ENCODE measurements around the gene RBFOX1. TPM values are rescaled to one million over a fixed set of nuclear protein-coding genes. Genes with fewer than 3 reads are reported as not detected.

Gene RBFOX1
- total RNA-seq, 1 donor from 2014 or later, result 0.69 TPM

- H3K4me1 Mint-ChIP-seq (ENCODE audit: unreplicated experiment), result no peaks in the 10 kb centered on the region
- TF ChIP-seq CTCF (IDR thresholded peaks at IDR 0.05; ENCODE audit: unreplicated experiment), result no peak
- DNase-seq (ENCODE audit: low spot score), result no peak
- no peaks in the 10 kb centered on the region for H3K36me3 Mint-ChIP-seq (ENCODE audit: low read depth, unreplicated experiment)
- H3K4me3 Mint-ChIP-seq (ENCODE audit: unreplicated experiment), result no peak overlapping the region
- peaks cover 9% of the 10 kb centered on the region for H3K27me3 Mint-ChIP-seq (ENCODE audit: unreplicated experiment)
- peaks cover 16% of the 10 kb centered on the region for H3K9me3 Mint-ChIP-seq (ENCODE audit: unreplicated experiment)
- no peak overlapping the region for H3K27ac Mint-ChIP-seq (ENCODE audit: unreplicated experiment)
Measured at GRCh38 chr16:7336742-7337141, 4.1 kb downstream of the RBFOX1 start.

GRCh38 chr16:7338826-7339225 lies 6.2 kb downstream of the RBFOX1 start:
- no peak for TF ChIP-seq CTCF (IDR thresholded peaks at IDR 0.05; ENCODE audit: unreplicated experiment)
- no peak for DNase-seq (ENCODE audit: low spot score)
- Mint-ChIP-seq H3K4me3 (ENCODE audit: unreplicated experiment) (no peak overlapping the region), H3K36me3 (ENCODE audit: low read depth, unreplicated experiment) (peaks cover 10% of the 10 kb centered on the region), H3K27me3 (ENCODE audit: unreplicated experiment) (peaks cover 5% of the 10 kb centered on the region), H3K27ac (ENCODE audit: unreplicated experiment) (no peak overlapping the region), H3K9me3 (ENCODE audit: unreplicated experiment) (peaks cover 18% of the 10 kb centered on the region), H3K4me1 (ENCODE audit: unreplicated experiment) (no peaks in the 10 kb centered on the region)

GRCh38 chr16:7339700-7340099 lies 7.1 kb downstream of the RBFOX1 start:
- Mint-ChIP-seq H3K27me3 (ENCODE audit: unreplicated experiment) (peaks cover 5% of the 10 kb centered on the region), H3K27ac (ENCODE audit: unreplicated experiment) (no peak overlapping the region), H3K36me3 (ENCODE audit: low read depth, unreplicated experiment) (peaks cover 10% of the 10 kb centered on the region), H3K4me3 (ENCODE audit: unreplicated experiment) (no peak overlapping the region), H3K4me1 (ENCODE audit: unreplicated experiment) (no peaks in the 10 kb centered on the region), H3K9me3 (ENCODE audit: unreplicated experiment) (peaks cover 18% of the 10 kb centered on the region)
- DNase-seq (ENCODE audit: low spot score), result no peak
- TF ChIP-seq CTCF (IDR thresholded peaks at IDR 0.05; ENCODE audit: unreplicated experiment), result no peak

- peaks cover 10% of the 10 kb centered on the region for H3K36me3 Mint-ChIP-seq (ENCODE audit: low read depth, unreplicated experiment)
- H3K4me1 Mint-ChIP-seq (ENCODE audit: unreplicated experiment), result no peaks in the 10 kb centered on the region
- no peak overlapping the region for H3K27ac Mint-ChIP-seq (ENCODE audit: unreplicated experiment)
- H3K4me3 Mint-ChIP-seq (ENCODE audit: unreplicated experiment), result no peak overlapping the region
- DNase-seq (ENCODE audit: low spot score), result no peak
- no peak for TF ChIP-seq CTCF (IDR thresholded peaks at IDR 0.05; ENCODE audit: unreplicated experiment)
- H3K9me3 Mint-ChIP-seq (ENCODE audit: unreplicated experiment), result peaks cover 22% of the 10 kb centered on the region
- H3K27me3 Mint-ChIP-seq (ENCODE audit: unreplicated experiment), result peaks cover 7% of the 10 kb centered on the region
Measured at GRCh38 chr16:7340938-7341337, 8.3 kb downstream of the RBFOX1 start.

GRCh38 chr16:7342598-7342997 lies 10.0 kb downstream of the RBFOX1 start:
- Mint-ChIP-seq H3K27ac (ENCODE audit: unreplicated experiment) (no peak overlapping the region), H3K36me3 (ENCODE audit: low read depth, unreplicated experiment) (peaks cover 10% of the 10 kb centered on the region), H3K4me3 (ENCODE audit: unreplicated experiment) (peak overlapping the region; percentile 42), H3K9me3 (ENCODE audit: unreplicated experiment) (peaks cover 23% of the 10 kb centered on the region), H3K27me3 (ENCODE audit: unreplicated experiment) (peaks cover 7% of the 10 kb centered on the region), H3K4me1 (ENCODE audit: unreplicated experiment) (no peaks in the 10 kb centered on the region)
- no peak for DNase-seq (ENCODE audit: low spot score)
- no peak for TF ChIP-seq CTCF (IDR thresholded peaks at IDR 0.05; ENCODE audit: unreplicated experiment)

Measured in endothelial cell (in vitro differentiated cells).